SK-N-SH treated with all-trans-retinoic acid at 6 μM for 48 hours (cell line): ENCODE data around the gene MBNL2.

Experiments used
- ATAC-seq: fragments of 200-7000 bp; cut with Tn5 transposase; 3 replicates; pipeline ENCODE4 v1.9.1; 2020; ENCODE audit warnings: mild to moderate bottlenecking, moderate library complexity
- ARNTL ChIP-seq: fragments of 450-650 bp; formaldehyde crosslinking; IDR thresholded peaks from 2 replicates; pipeline ENCODE4 v1.5.0; 2020; ENCODE audit warnings: low read depth, mild to moderate bottlenecking, moderate library complexity, borderline replicate concordance
- BACH2 ChIP-seq: fragments of 250-450 bp; sonication (Bioruptor Pico); IDR thresholded peaks from 2 replicates; pipeline ENCODE4 v1.9.0; 2021; ENCODE audit warnings: mild to moderate bottlenecking, borderline replicate concordance
- CREB5 ChIP-seq: fragments of 250-450 bp; sonication (Bioruptor Pico); IDR thresholded peaks from 2 replicates; pipeline ENCODE4 v1.5.1; 2020; ENCODE audit warnings: low read depth, mild to moderate bottlenecking, moderate library complexity
- CSDC2 ChIP-seq: fragments of 250-450 bp; sonication (Bioruptor Pico); IDR thresholded peaks from 2 replicates; pipeline ENCODE4 v1.5.0; 2020; ENCODE audit warnings: mild to moderate bottlenecking, moderate library complexity
- GLIS3 ChIP-seq: fragments of 250-450 bp; sonication (Bioruptor Pico); IDR thresholded peaks from 2 replicates; pipeline ENCODE4 v1.5.0; 2020; ENCODE audit warnings: mild to moderate bottlenecking, moderate library complexity
- ISL1 ChIP-seq: fragments of 250-450 bp; sonication (Bioruptor Pico); IDR thresholded peaks from 2 replicates; pipeline ENCODE4 v2.1.2; 2022; ENCODE audit warnings: mild to moderate bottlenecking, moderate library complexity
- OSR1 ChIP-seq: fragments of 250-450 bp; sonication (Bioruptor Pico); IDR thresholded peaks from 2 replicates; pipeline ENCODE4 v1.8.0; 2022; ENCODE audit warnings: moderate library complexity, mild to moderate bottlenecking, inconsistent platforms
- POU6F1 ChIP-seq: fragments of 250-450 bp; sonication (Bioruptor Pico); IDR thresholded peaks from 2 replicates; pipeline ENCODE4 v1.8.0; 2021; ENCODE audit warnings: low read depth, mild to moderate bottlenecking, moderate library complexity, borderline replicate concordance
- PPARA ChIP-seq: fragments of 250-450 bp; sonication (Bioruptor Pico); IDR thresholded peaks from 2 replicates; pipeline ENCODE4 v1.5.0; 2020; ENCODE audit warnings: mild to moderate bottlenecking, borderline replicate concordance
- RARB ChIP-seq: fragments of 250-450 bp; sonication (Bioruptor Pico); IDR thresholded peaks from 2 replicates; pipeline ENCODE4 v1.8.0; 2021; ENCODE audit warnings: mild to moderate bottlenecking, moderate library complexity
- SNAI2 ChIP-seq: fragments of 250-450 bp; sonication (Bioruptor Pico); IDR thresholded peaks from 2 replicates; pipeline ENCODE4 v1.5.0; 2020; ENCODE audit warnings: mild to moderate bottlenecking, moderate library complexity
- TCF4 ChIP-seq: fragments of 250-450 bp; sonication (Bioruptor Pico); IDR thresholded peaks from 2 replicates; pipeline ENCODE4 v1.8.0; 2021; ENCODE audit warnings: mild to moderate bottlenecking, moderate library complexity, borderline replicate concordance
- TOX ChIP-seq: fragments of 250-450 bp; sonication (Bioruptor Pico); IDR thresholded peaks from 2 replicates; pipeline ENCODE4 v1.8.0; 2021; ENCODE audit warnings: mild to moderate bottlenecking, moderate library complexity, borderline replicate concordance
- ZC3H10 ChIP-seq: fragments of 250-450 bp; sonication (Bioruptor Pico); IDR thresholded peaks from 2 replicates; pipeline ENCODE4 v1.5.1; 2021; ENCODE audit warnings: mild to moderate bottlenecking, moderate library complexity
- ZFP3 ChIP-seq: fragments of 250-450 bp; sonication (Bioruptor Pico); IDR thresholded peaks from 2 replicates; pipeline ENCODE4 v1.5.0; 2020; ENCODE audit warnings: mild to moderate bottlenecking, moderate library complexity
- ZFP30 ChIP-seq: fragments of 450-650 bp; formaldehyde crosslinking; IDR thresholded peaks from 2 replicates; pipeline ENCODE4 v1.5.0; 2022; ENCODE audit warnings: mild to moderate bottlenecking, moderate library complexity
- ZNF8 ChIP-seq: fragments of 450-650 bp; formaldehyde crosslinking; IDR thresholded peaks from 2 replicates; pipeline ENCODE4 v1.5.0; 2020; ENCODE audit warnings: mild to moderate bottlenecking, moderate library complexity
- TF ChIP-seq, protein P1 (sequence below): fragments of 250-450 bp; sonication (Bioruptor Pico); IDR thresholded peaks from 2 replicates; pipeline ENCODE4 v1.8.0; 2020; ENCODE audit warnings: mild to moderate bottlenecking, moderate library complexity, borderline replicate concordance
- TF ChIP-seq, protein P2 (sequence below): fragments of 250-450 bp; sonication (Bioruptor Pico); IDR thresholded peaks from 2 replicates; pipeline ENCODE4 v1.5.0; 2020; ENCODE audit warnings: mild to moderate bottlenecking, moderate library complexity

The MBNL2 gene

GRCh38 chr13:97273341-97273831 lies 51.3 kb downstream of the MBNL2 start:
- TF ChIP-seq RARB, result no peak
- no peak for TF ChIP-seq ARNTL (CRISPR knock-in tag)
- TF ChIP-seq ISL1 (CRISPR knock-in tag), result peak; percentile 63
- TF ChIP-seq, protein P1, sequence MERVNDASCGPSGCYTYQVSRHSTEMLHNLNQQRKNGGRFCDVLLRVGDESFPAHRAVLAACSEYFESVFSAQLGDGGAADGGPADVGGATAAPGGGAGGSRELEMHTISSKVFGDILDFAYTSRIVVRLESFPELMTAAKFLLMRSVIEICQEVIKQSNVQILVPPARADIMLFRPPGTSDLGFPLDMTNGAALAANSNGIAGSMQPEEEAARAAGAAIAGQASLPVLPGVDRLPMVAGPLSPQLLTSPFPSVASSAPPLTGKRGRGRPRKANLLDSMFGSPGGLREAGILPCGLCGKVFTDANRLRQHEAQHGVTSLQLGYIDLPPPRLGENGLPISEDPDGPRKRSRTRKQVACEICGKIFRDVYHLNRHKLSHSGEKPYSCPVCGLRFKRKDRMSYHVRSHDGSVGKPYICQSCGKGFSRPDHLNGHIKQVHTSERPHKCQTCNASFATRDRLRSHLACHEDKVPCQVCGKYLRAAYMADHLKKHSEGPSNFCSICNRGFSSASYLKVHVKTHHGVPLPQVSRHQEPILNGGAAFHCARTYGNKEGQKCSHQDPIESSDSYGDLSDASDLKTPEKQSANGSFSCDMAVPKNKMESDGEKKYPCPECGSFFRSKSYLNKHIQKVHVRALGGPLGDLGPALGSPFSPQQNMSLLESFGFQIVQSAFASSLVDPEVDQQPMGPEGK, result no peak
- ATAC-seq, result peak; percentile 18

DNA sequence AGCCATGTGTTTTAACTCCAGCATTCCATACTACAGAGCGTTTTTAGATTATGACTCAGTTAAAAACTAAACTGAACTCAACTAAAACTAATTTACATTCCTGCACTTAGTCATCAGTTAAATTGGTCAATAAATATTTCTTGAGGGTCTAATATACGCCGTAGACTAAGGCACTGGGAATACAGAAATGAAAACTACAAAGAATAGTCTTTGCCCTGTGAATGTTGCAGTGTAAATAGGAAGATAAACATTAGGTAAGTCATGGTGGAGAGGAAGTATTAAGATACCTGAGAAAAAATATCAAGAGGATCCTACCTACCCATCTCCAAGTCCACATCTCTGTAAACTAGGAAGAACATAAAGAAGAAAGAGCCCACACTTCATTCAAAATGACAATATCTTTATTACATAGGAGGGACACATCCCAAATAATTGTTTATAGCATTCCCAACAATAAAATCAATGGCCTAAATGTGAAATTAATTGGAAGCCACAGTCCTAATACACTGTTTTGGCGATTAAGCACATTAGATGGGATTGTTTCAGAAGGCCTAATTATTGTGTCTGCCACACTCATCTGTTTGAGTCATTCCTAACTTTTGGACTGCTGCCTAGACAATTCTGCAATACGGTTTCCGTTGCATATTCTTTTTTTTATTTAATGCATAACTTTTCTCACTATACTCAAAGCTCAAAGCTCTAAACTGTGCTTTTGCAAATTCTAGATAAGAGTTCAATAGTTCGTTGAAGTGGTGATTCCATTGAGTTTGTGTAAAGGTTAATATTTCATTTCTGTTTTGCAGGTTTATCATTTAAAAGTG lies 52.9 kb downstream of the MBNL2 start:
- ATAC-seq, result peak; percentile 64
- TF ChIP-seq ZC3H10 (CRISPR knock-in tag), result peak; percentile 81
- TF ChIP-seq GLIS3 (CRISPR knock-in tag), result no peak
- TF ChIP-seq CREB5 (CRISPR knock-in tag), result peak; percentile 88; the same call in 1 of the 2 replicates
- TF ChIP-seq ARNTL (CRISPR knock-in tag), result no peak
- peak; percentile 98 for TF ChIP-seq ISL1 (CRISPR knock-in tag)
- peak; percentile 46; the same call in 1 of the 2 replicates for TF ChIP-seq POU6F1
- peak; percentile 78 for TF ChIP-seq TOX (CRISPR knock-in tag)
- TF ChIP-seq, protein P1, result peak; percentile 82; the same call in 1 of the 2 replicates

DNA sequence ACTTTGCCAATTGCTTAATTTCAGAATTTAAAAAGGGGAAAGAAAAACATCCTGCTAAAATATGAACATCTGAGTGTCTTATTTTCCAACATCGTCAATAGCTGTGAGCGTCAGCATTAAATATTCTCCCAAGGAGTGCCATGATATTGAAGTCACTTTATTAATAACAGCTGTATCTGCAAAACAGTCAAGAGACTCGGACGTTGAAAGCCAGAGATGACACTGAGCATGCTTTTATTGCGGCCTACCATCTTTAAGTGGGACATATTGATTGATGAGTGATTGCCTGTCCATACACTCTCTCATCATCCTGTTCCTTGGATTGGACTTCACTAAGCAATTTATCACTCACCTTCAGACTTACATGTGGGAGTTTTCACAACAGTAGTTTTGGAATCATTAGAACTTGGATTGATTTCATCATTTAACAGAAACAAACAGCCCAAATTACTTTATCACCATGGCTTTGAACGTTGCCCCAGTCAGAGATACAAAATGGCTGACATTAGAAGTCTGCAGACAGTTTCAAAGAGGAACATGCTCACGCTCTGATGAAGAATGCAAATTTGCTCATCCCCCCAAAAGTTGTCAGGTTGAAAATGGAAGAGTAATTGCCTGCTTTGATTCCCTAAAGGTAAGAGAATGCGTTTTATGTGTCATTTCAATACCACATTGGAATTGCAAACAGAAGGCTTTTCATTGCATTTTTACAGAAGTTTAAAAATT lies 53.8 kb downstream of the MBNL2 start:
- peak; percentile 29 for ATAC-seq
- TF ChIP-seq CREB5 (CRISPR knock-in tag) (no peak), BACH2 (CRISPR knock-in tag) (no peak), ZFP30 (no peak), ZNF8 (CRISPR knock-in tag) (no peak), CSDC2 (peak; percentile 83; the same call in 1 of the 2 replicates), OSR1 (no peak), TCF4 (CRISPR knock-in tag) (no peak), POU6F1 (no peak), RARB (peak; percentile 48; the same call in 1 of the 2 replicates), ZFP3 (CRISPR knock-in tag) (no peak), PPARA (no peak), ZC3H10 (CRISPR knock-in tag) (no peak), ARNTL (CRISPR knock-in tag) (no peak), SNAI2 (CRISPR knock-in tag) (no peak), TOX (CRISPR knock-in tag) (0 out of 2 replicates have a peak, but pooled peaks have one; percentile 69)
- TF ChIP-seq, protein P2, sequence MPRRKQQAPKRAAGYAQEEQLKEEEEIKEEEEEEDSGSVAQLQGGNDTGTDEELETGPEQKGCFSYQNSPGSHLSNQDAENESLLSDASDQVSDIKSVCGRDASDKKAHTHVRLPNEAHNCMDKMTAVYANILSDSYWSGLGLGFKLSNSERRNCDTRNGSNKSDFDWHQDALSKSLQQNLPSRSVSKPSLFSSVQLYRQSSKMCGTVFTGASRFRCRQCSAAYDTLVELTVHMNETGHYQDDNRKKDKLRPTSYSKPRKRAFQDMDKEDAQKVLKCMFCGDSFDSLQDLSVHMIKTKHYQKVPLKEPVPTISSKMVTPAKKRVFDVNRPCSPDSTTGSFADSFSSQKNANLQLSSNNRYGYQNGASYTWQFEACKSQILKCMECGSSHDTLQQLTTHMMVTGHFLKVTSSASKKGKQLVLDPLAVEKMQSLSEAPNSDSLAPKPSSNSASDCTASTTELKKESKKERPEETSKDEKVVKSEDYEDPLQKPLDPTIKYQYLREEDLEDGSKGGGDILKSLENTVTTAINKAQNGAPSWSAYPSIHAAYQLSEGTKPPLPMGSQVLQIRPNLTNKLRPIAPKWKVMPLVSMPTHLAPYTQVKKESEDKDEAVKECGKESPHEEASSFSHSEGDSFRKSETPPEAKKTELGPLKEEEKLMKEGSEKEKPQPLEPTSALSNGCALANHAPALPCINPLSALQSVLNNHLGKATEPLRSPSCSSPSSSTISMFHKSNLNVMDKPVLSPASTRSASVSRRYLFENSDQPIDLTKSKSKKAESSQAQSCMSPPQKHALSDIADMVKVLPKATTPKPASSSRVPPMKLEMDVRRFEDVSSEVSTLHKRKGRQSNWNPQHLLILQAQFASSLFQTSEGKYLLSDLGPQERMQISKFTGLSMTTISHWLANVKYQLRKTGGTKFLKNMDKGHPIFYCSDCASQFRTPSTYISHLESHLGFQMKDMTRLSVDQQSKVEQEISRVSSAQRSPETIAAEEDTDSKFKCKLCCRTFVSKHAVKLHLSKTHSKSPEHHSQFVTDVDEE, result no peak
- TF ChIP-seq, protein P1, result no peak
